HG03097 (cell line): ENCODE results near the gene KRTAP23-1.

ENCODE experiments used
- ATAC-seq: cut with Tn5 transposase; IDR thresholded peaks from one replicate; pipeline ENCODE4 v1.9.1; 2021; ENCODE audit not compliant: unreplicated experiment, low FRiP score

KRTAP23-1 gene

GRCh38 chr21:30315701-30316100 lies 32.7 kb downstream of the KRTAP23-1 start:
- ATAC-seq, result no peak

GRCh38 chr21:30306884-30307283 lies 41.5 kb downstream of the KRTAP23-1 start:
- no peak for ATAC-seq

GRCh38 chr21:30305136-30305535 lies 43.3 kb downstream of the KRTAP23-1 start:
- ATAC-seq, result no peak
